H9 (cell line): ENCODE results near the gene ADAMTS8. TPM values are rescaled to one million over a fixed set of nuclear protein-coding genes. Genes with fewer than 3 reads are reported as not detected.

Experiments
- DNase-seq: peaks from one replicate; pipeline ENCODE4 v3.0.0-alpha.2; 2017
- H2AFZ ChIP-seq: one replicate; pipeline ENCODE4 v1.6.1; 2013; ENCODE audit warnings: mild to moderate bottlenecking, low read length, control low read depth, moderate library complexity
- H2AK5ac ChIP-seq: 2 replicates; pipeline ENCODE4 v1.6.1; 2013; ENCODE audit warnings: low read length, control low read depth, mixed read lengths; ENCODE audit not compliant: insufficient read length
- H2BK120ac ChIP-seq: one replicate; pipeline ENCODE4 v1.6.1; 2013; ENCODE audit warnings: low read depth, mild to moderate bottlenecking, low read length, control low read depth, inconsistent platforms; ENCODE audit not compliant: poor library complexity, severe bottlenecking
- H2BK12ac ChIP-seq: 2 replicates; pipeline ENCODE4 v1.6.1; 2013; ENCODE audit warnings: low read length, control low read depth, mixed read lengths, low read depth; ENCODE audit not compliant: insufficient read length
- H2BK15ac ChIP-seq: 2 replicates; pipeline ENCODE4 v1.6.1; 2013; ENCODE audit warnings: low read depth, low read length, control low read depth
- H2BK20ac ChIP-seq: one replicate; pipeline ENCODE4 v1.6.1; 2013; ENCODE audit warnings: low read depth, mild to moderate bottlenecking, low read length, control low read depth, inconsistent platforms; ENCODE audit not compliant: poor library complexity, severe bottlenecking
- H2BK5ac ChIP-seq: 2 replicates; pipeline ENCODE4 v1.6.1; 2013; ENCODE audit warnings: low read length, control low read depth, mixed read lengths; ENCODE audit not compliant: insufficient read length
- H3K14ac ChIP-seq: 2 replicates; pipeline ENCODE4 v1.6.1; 2013; ENCODE audit warnings: low read length, control low read depth; ENCODE audit not compliant: insufficient read depth
- H3K18ac ChIP-seq: 2 replicates; pipeline ENCODE4 v1.6.1; 2013; ENCODE audit warnings: low read depth, mild to moderate bottlenecking, mixed read lengths, low read length, control low read depth; ENCODE audit not compliant: insufficient read length
- H3K23ac ChIP-seq: 2 replicates; pipeline ENCODE4 v1.6.1; 2013; ENCODE audit warnings: low read length, control low read depth, mixed read lengths, low read depth; ENCODE audit not compliant: insufficient read length
- H3K23me2 ChIP-seq: 2 replicates; pipeline ENCODE4 v1.6.1; 2013; ENCODE audit warnings: low read depth, mild to moderate bottlenecking, mixed read lengths, low read length, control low read depth; ENCODE audit not compliant: insufficient read length, poor library complexity, severe bottlenecking
- H3K27ac ChIP-seq: 2 replicates; pipeline ENCODE4 v1.5.1; 2013; ENCODE audit warnings: low read length, control low read depth, mixed read lengths, low read depth; ENCODE audit not compliant: insufficient read length
- H3K27me3 ChIP-seq: 2 replicates; pipeline ENCODE4 v1.6.1; 2013; ENCODE audit warnings: low read length, control low read depth, inconsistent platforms; ENCODE audit not compliant: insufficient read depth
- H3K4ac ChIP-seq: 2 replicates; pipeline ENCODE4 v1.6.1; 2013; ENCODE audit warnings: low read depth, mild to moderate bottlenecking, control low read depth, inconsistent platforms, low read length, moderate library complexity
- H3K4me1 ChIP-seq: 2 replicates; pipeline ENCODE4 v1.6.1; 2013; ENCODE audit warnings: low read length, control low read depth, inconsistent platforms; ENCODE audit not compliant: insufficient read depth
- H3K4me2 ChIP-seq: 2 replicates; pipeline ENCODE4 v1.6.1; 2013; ENCODE audit warnings: low read length, control low read depth, mixed read lengths; ENCODE audit not compliant: insufficient read length, insufficient read depth
- H3K56ac ChIP-seq: 2 replicates; pipeline ENCODE4 v1.6.1; 2013; ENCODE audit warnings: low read depth, mild to moderate bottlenecking, mixed read lengths, low read length, control low read depth; ENCODE audit not compliant: insufficient read length
- H3K79me1 ChIP-seq: 2 replicates; pipeline ENCODE4 v1.6.1; 2013; ENCODE audit warnings: low read depth, mild to moderate bottlenecking, moderate library complexity, low read length, control low read depth, inconsistent platforms; ENCODE audit not compliant: insufficient read depth, poor library complexity, severe bottlenecking
- H3K79me2 ChIP-seq: 2 replicates; pipeline ENCODE4 v1.6.1; 2013; ENCODE audit warnings: low read length, control low read depth, inconsistent platforms; ENCODE audit not compliant: insufficient read depth
- H3K9ac ChIP-seq: 2 replicates; pipeline ENCODE4 v1.6.1; 2013; ENCODE audit warnings: low read length, control low read depth, mixed read lengths; ENCODE audit not compliant: insufficient read length; ENCODE audit errors: extremely low read depth
- H3K9me3 ChIP-seq: one replicate; pipeline ENCODE4 v1.6.1; 2013; ENCODE audit warnings: low read depth, low read length, inconsistent platforms; ENCODE audit not compliant: control insufficient read depth
- H3T11ph ChIP-seq: one replicate; pipeline ENCODE4 v1.6.1; 2013; ENCODE audit warnings: mild to moderate bottlenecking, low read length, control low read depth, inconsistent platforms
- H4K20me1 ChIP-seq: one replicate; pipeline ENCODE4 v1.6.1; 2013; ENCODE audit not compliant: control insufficient read depth, insufficient read length, insufficient read depth
- H4K5ac ChIP-seq: 2 replicates; pipeline ENCODE4 v1.6.1; 2013; ENCODE audit warnings: low read depth, mild to moderate bottlenecking, mixed read lengths, low read length, control low read depth; ENCODE audit not compliant: insufficient read length
- H4K8ac ChIP-seq: replicated peaks from 2 replicates; pipeline ENCODE4 v1.6.1; 2013; ENCODE audit warnings: low read length, control low read depth, mixed read lengths, low read depth; ENCODE audit not compliant: insufficient read length
- H4K91ac ChIP-seq: 2 replicates; pipeline ENCODE4 v1.6.1; 2013; ENCODE audit warnings: low read depth, mild to moderate bottlenecking, moderate library complexity, mixed read lengths, low read length, control low read depth; ENCODE audit not compliant: insufficient read length
- H3K27ac Mint-ChIP-seq, 3 experiments: 2 replicates in 2 of 3; 3 replicates in 1 of 3; pipeline ENCODE4 v1.8.0; 2020 to 2021; ENCODE audit warnings: mixed read lengths in 3 of 3, mild to moderate bottlenecking in 1 of 3, moderate library complexity in 1 of 3
- H3K27me3 Mint-ChIP-seq: 2 replicates; pipeline ENCODE4 v1.8.0; 2021; ENCODE audit warnings: low read depth, mild to moderate bottlenecking, moderate library complexity, mixed read lengths
- H3K36me3 Mint-ChIP-seq, 3 experiments: 2 replicates in 2 of 3; 3 replicates in 1 of 3; pipeline ENCODE4 v1.8.0; 2020 to 2021; ENCODE audit warnings: low read depth in 3 of 3, mixed read lengths in 3 of 3; ENCODE audit not compliant: insufficient read depth in 1 of 3
- H3K4me1 Mint-ChIP-seq, 2 experiments: 2 replicates each; pipeline ENCODE4 v1.8.0; 2020; ENCODE audit warnings: mixed read lengths in 2 of 2
- H3K4me3 Mint-ChIP-seq, 2 experiments: 2 replicates in 1 of 2; 3 replicates in 1 of 2; pipeline ENCODE4 v1.8.0; 2020 to 2021; ENCODE audit warnings: mild to moderate bottlenecking in 2 of 2, mixed read lengths in 2 of 2, moderate library complexity in 1 of 2
- H3K9me3 Mint-ChIP-seq, 2 experiments: 2 replicates in 1 of 2; 3 replicates in 1 of 2; pipeline ENCODE4 v1.8.0; 2020; ENCODE audit warnings: mild to moderate bottlenecking in 2 of 2, mixed read lengths in 2 of 2, moderate library complexity in 1 of 2
- CTCF ChIP-seq: fragments of 200-600 bp; sonication (generic); conservative IDR thresholded peaks from 3 replicates; pipeline ENCODE4 v1.8.0; 2021; ENCODE audit warnings: antibody characterized with exemption, mild to moderate bottlenecking
- WGBS: extraction: QIAGEN DNeasy Blood & Tissue Kit; methylation state at CpG from one replicate; pipeline ENCODE4 v1.1.7; 2013; ENCODE audit warnings: missing lambda C conversion rate, low lambda C conversion rate, mixed read lengths; ENCODE audit not compliant: insufficient read length; ENCODE audit errors: extremely low coverage; 5-methylcytosine and 5-hydroxymethylcytosine counted together
- total RNA-seq: library from RNA; stranded (reverse); gene quantifications from 2 replicates; pipeline ENCODE4 v1.2.1, GENCODE V29; 2021

Gene ADAMTS8
- total RNA-seq, 1 experiment from 2014 or later = 5.0 TPM

GRCh38 chr11:130462931-130463330, 34.5 kb upstream of the ADAMTS8 start:
- Mint-ChIP-seq H3K27me3 (peaks cover 19% of the 10 kb centered on the region), H3K9me3 (no peaks in the 10 kb centered on the region), H3K27ac (no peak overlapping the region), H3K4me3 (no peak overlapping the region), H3K4me1 (no peaks in the 10 kb centered on the region), H3K36me3 (no peaks in the 10 kb centered on the region; a peak in 2 of 7 replicates)
- no peak overlapping the region for H3K9ac ChIP-seq
- no peak for TF ChIP-seq CTCF
- no peak overlapping the region for H2BK12ac ChIP-seq
- no peak overlapping the region for H4K5ac ChIP-seq
- H2BK15ac ChIP-seq = no peak overlapping the region
- H3K23me2 ChIP-seq = no peaks in the 10 kb centered on the region
- H2BK20ac ChIP-seq = no peak overlapping the region
- H2BK5ac ChIP-seq = no peak overlapping the region
- no peaks in the 10 kb centered on the region for H3K9me3 ChIP-seq
- H3K27ac ChIP-seq = no peak overlapping the region
- no peak overlapping the region for H2AK5ac ChIP-seq
- H3T11ph ChIP-seq = no peak overlapping the region
- H3K4ac ChIP-seq = no peak overlapping the region
- H4K8ac ChIP-seq = no peak overlapping the region
- H3K18ac ChIP-seq = no peak overlapping the region
- no peaks in the 10 kb centered on the region for H3K79me2 ChIP-seq
- H3K56ac ChIP-seq = no peak overlapping the region
- DNase-seq = no peak
- H2AFZ ChIP-seq = no peak overlapping the region
- H3K4me1 ChIP-seq = no peaks in the 10 kb centered on the region
- H3K23ac ChIP-seq = no peak overlapping the region
- no peak overlapping the region for H2BK120ac ChIP-seq
- H3K27me3 ChIP-seq = no peaks in the 10 kb centered on the region
- WGBS = no CpG with 5 or more reads among the region's 8 CpGs
- no peak overlapping the region for H4K91ac ChIP-seq
- no peak overlapping the region for H3K14ac ChIP-seq
- H3K79me1 ChIP-seq = no peaks in the 10 kb centered on the region
- no peaks in the 10 kb centered on the region for H4K20me1 ChIP-seq
- no peak overlapping the region for H3K4me2 ChIP-seq
